Measurements from ENCODE around the gene MN1. TPM values are rescaled to one million over a fixed set of nuclear protein-coding genes. Genes with fewer than 3 reads are reported as not detected.

Gene MN1
- total and polyA plus RNA-seq, 2 of the 8 experiments (the other 6 are each of a cell fraction or from before 2014, with no cell fraction given): 3.1 to 4.9 TPM

GRCh38 chr22:27772984-27773498, 28.5 kb downstream of the MN1 start (continued):
- TF ChIP-seq CHD7 (IDR thresholded peaks at IDR 0.05; ENCODE audit: insufficient replicate concordance, low read length): no peak
- no peak for TF ChIP-seq GTF2F1 (IDR thresholded peaks at IDR 0.05; ENCODE audit: borderline replicate concordance, low read depth, low read length)
- no peak for TF ChIP-seq HDAC2 (IDR thresholded peaks at IDR 0.05; ENCODE audit: borderline replicate concordance in 1 of 2, low read depth in 2 of 2, low read length in 2 of 2)
- no peak for TF ChIP-seq MAFK (IDR thresholded peaks at IDR 0.05; ENCODE audit: low read depth, low read length)
- no peak for TF ChIP-seq NANOG (IDR thresholded peaks at IDR 0.05; ENCODE audit: insufficient read depth, low read depth, low read length, poor library complexity, severe bottlenecking)
- TF ChIP-seq CBX8 (IDR thresholded peaks at IDR 0.05; ENCODE audit: borderline replicate concordance, low read depth, low read length): no peak
- no peak for TF ChIP-seq KDM1A (IDR thresholded peaks at IDR 0.05; ENCODE audit: borderline replicate concordance, low read length)
- TF ChIP-seq BCL11A (IDR thresholded peaks at IDR 0.05; ENCODE audit: low read depth in 2 of 2, low read length in 2 of 2): no peak
- no peak for TF ChIP-seq POLR2A (IDR thresholded peaks at IDR 0.05; ENCODE audit: control extremely low read depth in 1 of 2, low read depth in 2 of 2, low read length in 2 of 2)
- TF ChIP-seq POU5F1 (IDR thresholded peaks at IDR 0.05; ENCODE audit: low read depth, low read length): no peak
